ENCODE results near the gene SPTBN5.

The SPTBN5 gene

GRCh38 chr15:41820791-41821423, 72.9 kb downstream of the SPTBN5 start:
- no peak overlapping the region for H3K9ac ChIP-seq (ENCODE audit: low read length)
- no peak overlapping the region for H3K27ac ChIP-seq (ENCODE audit: low read length)
- no peak overlapping the region for H3K4me3 ChIP-seq (ENCODE audit: low read length)
- no peaks in the 10 kb centered on the region for H3K9me3 ChIP-seq (ENCODE audit: insufficient read depth, low read length)
- H4K20me1 ChIP-seq (ENCODE audit: insufficient read depth, low read length): no peaks in the 10 kb centered on the region
- no peak overlapping the region for H2AFZ ChIP-seq (ENCODE audit: low read depth, low read length)
- peaks cover 1% of the 10 kb centered on the region for H3K36me3 ChIP-seq (replicated peaks; ENCODE audit: low read depth, low read length)
- no peaks in the 10 kb centered on the region for H3K4me1 ChIP-seq (ENCODE audit: low read length)
- TF ChIP-seq EZH2phosphoT487 (IDR thresholded peaks at IDR 0.05; ENCODE audit: low read depth): no peak
- no peak for TF ChIP-seq CTCF (IDR thresholded peaks at IDR 0.05; ENCODE audit: low read depth, low read length)
- H3K4me2 ChIP-seq (ENCODE audit: low read length): no peak overlapping the region
- H3K27me3 ChIP-seq (ENCODE audit: low read depth, low read length): no peaks in the 10 kb centered on the region
- H3K79me2 ChIP-seq (ENCODE audit: low read length): no peaks in the 10 kb centered on the region

GRCh38 chr15:41819455-41820050, 74.3 kb downstream of the SPTBN5 start:
- Histone ChIP-seq H2AFZ (ENCODE audit: low read depth, low read length) (no peak overlapping the region), H4K20me1 (ENCODE audit: insufficient read depth, low read length) (no peaks in the 10 kb centered on the region), H3K4me3 (ENCODE audit: low read length) (no peak overlapping the region), H3K9me3 (ENCODE audit: insufficient read depth, low read length) (no peaks in the 10 kb centered on the region), H3K27ac (ENCODE audit: low read length) (no peak overlapping the region), H3K27me3 (ENCODE audit: low read depth, low read length) (no peaks in the 10 kb centered on the region), H3K79me2 (ENCODE audit: low read length) (no peaks in the 10 kb centered on the region), H3K4me2 (ENCODE audit: low read length) (no peak overlapping the region), H3K9ac (ENCODE audit: low read length) (no peak overlapping the region), H3K4me1 (ENCODE audit: low read length) (no peaks in the 10 kb centered on the region), H3K36me3 (replicated peaks; ENCODE audit: low read depth, low read length) (peaks cover 6% of the 10 kb centered on the region)
- TF ChIP-seq CTCF (IDR thresholded peaks at IDR 0.05; ENCODE audit: low read depth, low read length): no peak
- no peak for TF ChIP-seq EZH2phosphoT487 (IDR thresholded peaks at IDR 0.05; ENCODE audit: low read depth)

- Histone ChIP-seq H3K27ac (ENCODE audit: low read length) (no peak overlapping the region), H3K4me1 (ENCODE audit: low read length) (no peaks in the 10 kb centered on the region), H3K36me3 (replicated peaks; ENCODE audit: low read depth, low read length) (peaks cover 6% of the 10 kb centered on the region), H3K79me2 (ENCODE audit: low read length) (no peaks in the 10 kb centered on the region), H3K4me3 (ENCODE audit: low read length) (no peak overlapping the region), H3K27me3 (ENCODE audit: low read depth, low read length) (no peaks in the 10 kb centered on the region), H3K4me2 (ENCODE audit: low read length) (no peak overlapping the region), H4K20me1 (ENCODE audit: insufficient read depth, low read length) (no peaks in the 10 kb centered on the region), H3K9me3 (ENCODE audit: insufficient read depth, low read length) (no peaks in the 10 kb centered on the region), H2AFZ (ENCODE audit: low read depth, low read length) (no peak overlapping the region), H3K9ac (ENCODE audit: low read length) (no peak overlapping the region)
- no peak for TF ChIP-seq EZH2phosphoT487 (IDR thresholded peaks at IDR 0.05; ENCODE audit: low read depth)
- no peak for TF ChIP-seq CTCF (IDR thresholded peaks at IDR 0.05; ENCODE audit: low read depth, low read length)
Observed at GRCh38 chr15:41817781-41818180, 76.1 kb downstream of the SPTBN5 start.

GRCh38 chr15:41817327-41817726, 76.5 kb downstream of the SPTBN5 start:
- Histone ChIP-seq H3K4me3 (ENCODE audit: low read length) (no peak overlapping the region), H4K20me1 (ENCODE audit: insufficient read depth, low read length) (no peaks in the 10 kb centered on the region), H3K4me2 (ENCODE audit: low read length) (no peak overlapping the region), H3K36me3 (replicated peaks; ENCODE audit: low read depth, low read length) (peaks cover 6% of the 10 kb centered on the region), H2AFZ (ENCODE audit: low read depth, low read length) (no peak overlapping the region), H3K9ac (ENCODE audit: low read length) (no peak overlapping the region), H3K27me3 (ENCODE audit: low read depth, low read length) (no peaks in the 10 kb centered on the region), H3K9me3 (ENCODE audit: insufficient read depth, low read length) (no peaks in the 10 kb centered on the region), H3K4me1 (ENCODE audit: low read length) (no peaks in the 10 kb centered on the region), H3K27ac (ENCODE audit: low read length) (no peak overlapping the region), H3K79me2 (ENCODE audit: low read length) (no peaks in the 10 kb centered on the region)
- TF ChIP-seq EZH2phosphoT487 (IDR thresholded peaks at IDR 0.05; ENCODE audit: low read depth) (no peak), CTCF (IDR thresholded peaks at IDR 0.05; ENCODE audit: low read depth, low read length) (no peak)
